ENCODE results near the gene SHISAL1. TPM values are rescaled to one million over a fixed set of nuclear protein-coding genes. Genes with fewer than 3 reads are reported as not detected.

The SHISAL1 gene
- total and polyA plus RNA-seq, 2 donors (not counting 3 experiments of a cell fraction or from before 2014, with no cell fraction given): 0.01 to 0.07 TPM

DNA sequence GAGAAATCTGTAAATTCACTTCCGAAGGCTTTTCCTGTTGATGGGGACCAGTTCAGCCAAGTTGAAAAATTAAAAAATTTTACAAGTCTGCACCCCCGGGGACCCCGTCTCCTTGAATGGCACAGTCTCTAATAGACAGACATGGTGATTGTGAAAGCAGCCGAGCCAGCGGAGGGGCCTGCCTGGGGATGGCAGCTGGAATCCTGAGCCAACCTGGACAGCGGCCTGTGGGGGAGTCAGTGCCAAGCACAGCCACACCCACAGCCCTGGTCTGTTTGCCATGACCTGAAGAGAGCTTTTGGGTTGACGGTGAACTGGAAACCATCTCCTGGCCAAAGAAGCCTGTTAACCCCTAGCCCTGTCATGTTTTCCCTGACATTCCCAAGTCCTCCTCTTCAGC, 67.3 kb downstream of the SHISAL1 start:
- H3K4me1 ChIP-seq (ENCODE audit: control insufficient read depth, extremely low read depth, insufficient read depth, low read length): no peaks in the 10 kb centered on the region
- H3K36me3 ChIP-seq (ENCODE audit: control insufficient read depth in 2 of 2, extremely low read depth in 1 of 2, insufficient read depth in 2 of 2, low read length in 2 of 2): no peaks in the 10 kb centered on the region
- BruUV-seq (replicated peaks): no TSS peak
- H3K9me1 ChIP-seq (replicated peaks; ENCODE audit: control insufficient read depth, extremely low read depth, insufficient read depth, low read length): no peaks in the 10 kb centered on the region
- no peak overlapping the region for H3K4me3 ChIP-seq (replicated peaks in 1 of 3; ENCODE audit: insufficient read depth in 1 of 3, low read depth in 1 of 3, low read length in 3 of 3)
- ChIA-PET POLR2A (no interaction called here), CTCF (no interaction called here)
- no peak overlapping the region for H3K27ac ChIP-seq (ENCODE audit: insufficient read depth, low read depth, low read length)
- DNase-seq (ENCODE audit: low read depth, low spot score) (no peak), FAIRE-seq (no peak)
- H3K27me3 ChIP-seq (ENCODE audit: control insufficient read depth in 2 of 2, insufficient read depth in 2 of 2, low read length in 2 of 2): no peaks in the 10 kb centered on the region
- no peak overlapping the region for H2AFZ ChIP-seq (ENCODE audit: low read depth, low read length)
- H3K4me2 ChIP-seq (ENCODE audit: insufficient read depth, low read length): no peak overlapping the region
- no peaks in the 10 kb centered on the region for H3K9me3 ChIP-seq (replicated peaks; ENCODE audit: control insufficient read depth, insufficient read depth, low read length)
- no peaks in the 10 kb centered on the region for H4K20me1 ChIP-seq (replicated peaks; ENCODE audit: control insufficient read depth, extremely low read depth, insufficient read depth, low read length)
- no peaks in the 10 kb centered on the region for H3K79me2 ChIP-seq (ENCODE audit: control insufficient read depth, insufficient read depth, low read length)
- intact Hi-C loops (cut with micrococcal nuclease) (no loop called here), dilution Hi-C loops (cut with MboI; ENCODE audit: extremely low pct_ligation_motif_present, low sequenced_read_pairs) (no loop called here)
- no peak overlapping the region for H3K9ac ChIP-seq (replicated peaks; ENCODE audit: extremely low read depth, insufficient read depth, low read length)
- TF ChIP-seq GATA2 (IDR thresholded peaks at IDR 0.05; ENCODE audit: insufficient read depth, insufficient read length, low read depth, low read length) (no peak), JUN (IDR thresholded peaks at IDR 0.05; ENCODE audit: borderline replicate concordance, insufficient read depth, insufficient read length, low read depth) (no peak), EZH2 (IDR thresholded peaks at IDR 0.05; ENCODE audit: borderline replicate concordance, low read depth, low read length, severe bottlenecking) (no peak), POLR2AphosphoS5 (IDR thresholded peaks at IDR 0.05; ENCODE audit: insufficient read depth, low read depth, low read length) (no peak), POLR2A (IDR thresholded peaks at IDR 0.05; ENCODE audit: low read depth, low read length) (no peak), FOS (IDR thresholded peaks at IDR 0.05; ENCODE audit: borderline replicate concordance, insufficient read depth, low read length) (no peak)
- TF ChIP-seq, protein P1, sequence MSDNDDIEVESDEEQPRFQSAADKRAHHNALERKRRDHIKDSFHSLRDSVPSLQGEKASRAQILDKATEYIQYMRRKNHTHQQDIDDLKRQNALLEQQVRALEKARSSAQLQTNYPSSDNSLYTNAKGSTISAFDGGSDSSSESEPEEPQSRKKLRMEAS (IDR thresholded peaks at IDR 0.05; ENCODE audit: insufficient read depth, insufficient read length): no peak

GRCh38 chr22:44244265-44244822, 68.4 kb downstream of the SHISAL1 start:
- no peak overlapping the region for H3K27ac ChIP-seq (ENCODE audit: insufficient read depth, low read depth, low read length)
- ChIA-PET CTCF (no interaction called here), POLR2A (no interaction called here)
- no peaks in the 10 kb centered on the region for H3K36me3 ChIP-seq (ENCODE audit: control insufficient read depth in 2 of 2, extremely low read depth in 1 of 2, insufficient read depth in 2 of 2, low read length in 2 of 2)
- no peak overlapping the region for H3K9ac ChIP-seq (replicated peaks; ENCODE audit: extremely low read depth, insufficient read depth, low read length)
- BruUV-seq (replicated peaks): no TSS peak
- dilution Hi-C loops (cut with MboI; ENCODE audit: extremely low pct_ligation_motif_present, low sequenced_read_pairs): no loop called here
- no peak overlapping the region for H3K4me3 ChIP-seq (replicated peaks in 1 of 3; ENCODE audit: insufficient read depth in 1 of 3, low read depth in 1 of 3, low read length in 3 of 3)
- no peaks in the 10 kb centered on the region for H4K20me1 ChIP-seq (replicated peaks; ENCODE audit: control insufficient read depth, extremely low read depth, insufficient read depth, low read length)
- no peaks in the 10 kb centered on the region for H3K4me1 ChIP-seq (ENCODE audit: control insufficient read depth, extremely low read depth, insufficient read depth, low read length)
- H3K9me1 ChIP-seq (replicated peaks; ENCODE audit: control insufficient read depth, extremely low read depth, insufficient read depth, low read length): no peaks in the 10 kb centered on the region
- intact Hi-C loops (cut with micrococcal nuclease): no loop called here
- no peak overlapping the region for H2AFZ ChIP-seq (ENCODE audit: low read depth, low read length)
- DNase-seq (ENCODE audit: low read depth, low spot score) (no peak), FAIRE-seq (no peak)
- H3K9me3 ChIP-seq (replicated peaks; ENCODE audit: control insufficient read depth, insufficient read depth, low read length): no peaks in the 10 kb centered on the region
- H3K4me2 ChIP-seq (ENCODE audit: insufficient read depth, low read length): no peak overlapping the region
- TF ChIP-seq JUN (IDR thresholded peaks at IDR 0.05; ENCODE audit: borderline replicate concordance, insufficient read depth, insufficient read length, low read depth) (no peak), EZH2 (IDR thresholded peaks at IDR 0.05; ENCODE audit: borderline replicate concordance, low read depth, low read length, severe bottlenecking) (no peak), FOS (IDR thresholded peaks at IDR 0.05; ENCODE audit: borderline replicate concordance, insufficient read depth, low read length) (no peak), POLR2A (IDR thresholded peaks at IDR 0.05; ENCODE audit: low read depth, low read length) (no peak), POLR2AphosphoS5 (IDR thresholded peaks at IDR 0.05; ENCODE audit: insufficient read depth, low read depth, low read length) (no peak), CTCF (IDR thresholded peaks at IDR 0.05; ENCODE audit: extremely low read depth in 1 of 2, insufficient read depth in 1 of 2, low read depth in 1 of 2, low read length in 2 of 2) (no peak), GATA2 (IDR thresholded peaks at IDR 0.05; ENCODE audit: insufficient read depth, insufficient read length, low read depth, low read length) (no peak), MYC (IDR thresholded peaks at IDR 0.05; ENCODE audit: low read depth, low read length) (no peak)
- TF ChIP-seq, protein P1 (IDR thresholded peaks at IDR 0.05; ENCODE audit: insufficient read depth, insufficient read length): no peak
- H3K27me3 ChIP-seq (ENCODE audit: control insufficient read depth in 2 of 2, insufficient read depth in 2 of 2, low read length in 2 of 2): no peaks in the 10 kb centered on the region
- H3K79me2 ChIP-seq (ENCODE audit: control insufficient read depth, insufficient read depth, low read length): no peaks in the 10 kb centered on the region
